Natural killer cell (primary cell): ENCODE measurements around the gene ALG1. TPM values are rescaled to one million over a fixed set of nuclear protein-coding genes. Genes with fewer than 3 reads are reported as not detected.
"Not testable (repeated sequence)": the region's sequence is repeated elsewhere in the genome, so short reads cannot be mapped to it uniquely, and the experiment has no call there.

Source experiments
- ATAC-seq, 3 donors: fragments of 150-1000 bp in 2 of 3; fragments of 200-7000 bp in 1 of 3; cut with Tn5 transposase; 1 replicate in 1 of 3; 2 replicates in 2 of 3; pipeline ENCODE4 v1.10.0; 2021; ENCODE audit warnings: mild to moderate bottlenecking in 2 of 3, moderate library complexity in 2 of 3
- DNase-seq, 2 donors: peaks; one replicate each; pipeline versions ENCODE4 v3.0.0 to v3.0.0-alpha.2; 2013 to 2021; ENCODE audit warnings: mixed read lengths in 1 of 2
- H3K27ac ChIP-seq: one replicate; pipeline ENCODE4 v1.5.1; 2013; ENCODE audit warnings: mild to moderate bottlenecking, low read length
- H3K27me3 ChIP-seq: one replicate; pipeline ENCODE4 v1.6.1; 2013; ENCODE audit warnings: low read length; ENCODE audit not compliant: control insufficient read depth, insufficient read depth
- H3K36me3 ChIP-seq: one replicate; pipeline ENCODE4 v1.6.1; 2013; ENCODE audit warnings: low read length; ENCODE audit not compliant: control insufficient read depth, insufficient read depth
- H3K4me1 ChIP-seq: one replicate; pipeline ENCODE4 v1.6.1; 2013; ENCODE audit warnings: low read length; ENCODE audit not compliant: control insufficient read depth, insufficient read depth
- H3K4me3 ChIP-seq: one replicate; pipeline ENCODE4 v1.5.1; 2013; ENCODE audit warnings: low read length
- H3K9me3 ChIP-seq: one replicate; pipeline ENCODE4 v1.6.1; 2013; ENCODE audit warnings: low read length; ENCODE audit not compliant: control insufficient read depth, insufficient read depth
- H3K27ac Mint-ChIP-seq, 2 donors: one replicate each; pipeline ENCODE4 v1.8.0; 2022; ENCODE audit warnings: mild to moderate bottlenecking in 2 of 2, mixed read lengths in 2 of 2, moderate library complexity in 1 of 2
- H3K27me3 Mint-ChIP-seq, 2 donors: one replicate each; pipeline ENCODE4 v1.8.0; 2022; ENCODE audit warnings: low read depth in 2 of 2, mixed read lengths in 2 of 2
- H3K36me3 Mint-ChIP-seq: one replicate; pipeline ENCODE4 v1.8.0; 2022; ENCODE audit warnings: mixed read lengths
- H3K4me1 Mint-ChIP-seq, 2 donors: one replicate each; pipeline ENCODE4 v1.8.0; 2022; ENCODE audit warnings: mixed read lengths in 2 of 2
- H3K4me3 Mint-ChIP-seq: one replicate; pipeline ENCODE4 v1.8.0; 2022; ENCODE audit warnings: mild to moderate bottlenecking, moderate library complexity, mixed read lengths
- H3K9me3 Mint-ChIP-seq, 2 donors: one replicate each; pipeline ENCODE4 v1.8.0; 2022; ENCODE audit warnings: mixed read lengths in 2 of 2
- CTCF ChIP-seq: fragments of 200-600 bp; IDR thresholded peaks from one replicate; pipeline ENCODE4 v1.8.0; 2022; ENCODE audit warnings: antibody characterized with exemption
- WGBS: methylation state at CpG from one replicate; pipeline ENCODE4 v1.1.7; 2013; ENCODE audit warnings: missing lambda C conversion rate; ENCODE audit not compliant: insufficient coverage; 5-methylcytosine and 5-hydroxymethylcytosine counted together
- intact Hi-C: fragments of 100-400 bp; cut with micrococcal nuclease; formaldehyde crosslinking; loops from one replicate; pipeline ENCODE4 v1.14.2; 2022
- total RNA-seq, 4 donors: library from RNA; stranded (reverse); fragments of 120-200 nt in 1 of 4; gene quantifications; one replicate each; pipeline versions ENCODE4 v1.2.3 to v1.2.4, GENCODE V29; 2013 to 2022

Gene ALG1
- total RNA-seq, 3 donors from 2014 or later (not counting 1 experiment from before 2014, with no cell fraction given) = 13.4 to 20.0 (median 17.4) TPM

GRCh38 chr16:5041600-5042133, 30.0 kb upstream of the ALG1 start:
- no peak overlapping the region for H3K4me3 ChIP-seq
- intact Hi-C loops = no loop called here
- no peak for TF ChIP-seq CTCF
- DNase-seq = no peak
- whole genome bisulfite sequencing = 82% methylated on average over 12 of the region's 12 CpGs
- H3K4me3 Mint-ChIP-seq = no peak overlapping the region
- no peak overlapping the region for H3K27ac Mint-ChIP-seq
- no peak for ATAC-seq
- no peaks in the 10 kb centered on the region for H3K27me3 ChIP-seq
- no peak overlapping the region for H3K27ac ChIP-seq
- H3K27me3 Mint-ChIP-seq = peaks cover 1 to 2% of the 10 kb centered on the region in 2 donors
- no peaks in the 10 kb centered on the region for H3K4me1 Mint-ChIP-seq
- no peaks in the 10 kb centered on the region for H3K9me3 Mint-ChIP-seq
- no peaks in the 10 kb centered on the region for H3K9me3 ChIP-seq
- no peaks in the 10 kb centered on the region for H3K4me1 ChIP-seq
- no peaks in the 10 kb centered on the region for H3K36me3 Mint-ChIP-seq
- no peaks in the 10 kb centered on the region for H3K36me3 ChIP-seq

DNA sequence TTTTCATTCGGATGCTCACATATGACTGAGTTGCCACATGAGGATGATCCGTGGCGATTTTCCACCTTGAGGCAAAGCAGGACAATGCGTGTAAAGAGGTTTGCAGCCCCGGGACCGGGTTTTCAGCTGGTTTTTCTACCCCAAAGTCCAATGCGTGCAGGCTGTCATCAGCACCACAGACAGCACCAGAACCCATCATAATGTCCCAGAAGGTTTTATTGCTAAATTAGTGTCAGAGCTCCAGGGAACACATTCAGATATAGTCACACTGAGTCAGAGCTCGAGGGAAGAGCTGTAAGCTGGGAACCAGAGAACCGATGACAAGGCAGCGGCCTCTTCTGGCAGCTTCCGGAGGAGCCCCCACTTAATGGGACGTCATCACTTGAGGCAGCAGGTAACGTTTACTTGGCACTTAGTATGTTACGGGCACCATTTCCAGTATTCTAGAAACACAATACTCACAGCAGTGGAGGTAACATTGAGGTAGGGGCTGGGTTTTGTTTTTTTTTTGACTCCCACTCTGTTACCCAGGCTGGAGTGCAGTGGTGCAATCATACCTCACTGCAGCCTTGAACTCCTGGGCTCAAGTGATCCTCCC, 29.0 kb upstream of the ALG1 start:
- DNase-seq = no peak
- Mint-ChIP-seq H3K27ac (no peak overlapping the region), H3K27me3 (peaks cover 6 to 9% of the 10 kb centered on the region in 2 donors), H3K36me3 (no peaks in the 10 kb centered on the region), H3K9me3 (no peaks in the 10 kb centered on the region), H3K4me1 (no peaks in the 10 kb centered on the region), H3K4me3 (no peak overlapping the region)
- H3K27me3 ChIP-seq = no peaks in the 10 kb centered on the region
- no peaks in the 10 kb centered on the region for H3K36me3 ChIP-seq
- no peaks in the 10 kb centered on the region for H3K4me1 ChIP-seq
- WGBS = 85% methylated on average over 13 of the region's 14 CpGs
- no peak for TF ChIP-seq CTCF
- intact Hi-C loops = no loop called here
- no peak overlapping the region for H3K27ac ChIP-seq
- ATAC-seq = no peak
- no peaks in the 10 kb centered on the region for H3K9me3 ChIP-seq
- no peak overlapping the region for H3K4me3 ChIP-seq

DNA sequence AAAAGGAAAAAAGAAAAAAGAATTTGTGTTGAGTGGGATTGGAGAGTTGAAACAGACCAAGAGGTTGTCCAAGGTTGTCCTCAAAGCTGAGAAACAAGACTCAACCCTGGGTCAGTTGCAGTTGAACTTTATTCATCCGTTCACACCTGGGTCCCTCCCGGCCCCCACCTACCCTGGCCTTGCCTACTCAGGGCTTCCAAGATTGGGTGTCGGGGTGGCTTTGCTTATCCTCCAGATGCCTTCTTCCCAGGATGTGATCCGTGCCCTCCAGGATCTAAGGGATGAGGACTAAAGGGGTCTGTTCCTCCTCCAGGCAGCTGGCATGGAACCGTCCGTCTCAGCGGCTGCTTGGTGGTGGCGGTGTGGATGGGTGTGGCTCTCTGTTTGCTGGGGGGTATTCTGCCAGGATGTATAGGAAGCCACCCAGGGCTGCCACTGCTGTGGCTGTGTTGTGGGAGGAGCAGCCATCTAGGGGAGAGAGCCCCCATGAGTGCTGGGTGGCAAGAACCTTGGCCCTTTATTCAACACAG, 27.6 kb upstream of the ALG1 start:
- TF ChIP-seq CTCF = no peak
- ATAC-seq (no peak), DNase-seq (no peak)
- Mint-ChIP-seq H3K27me3 (peaks cover 9% of the 10 kb centered on the region in 2 donors), H3K9me3 (no peaks in the 10 kb centered on the region), H3K4me1 (no peaks in the 10 kb centered on the region), H3K4me3 (no peak overlapping the region), H3K36me3 (no peaks in the 10 kb centered on the region), H3K27ac (no peak overlapping the region)
- Histone ChIP-seq H3K9me3 (no peaks in the 10 kb centered on the region), H3K36me3 (no peaks in the 10 kb centered on the region), H3K4me1 (no peaks in the 10 kb centered on the region), H3K27me3 (no peaks in the 10 kb centered on the region), H3K27ac (no peak overlapping the region), H3K4me3 (no peak overlapping the region)
- 89% methylated on average over 8 of the region's 8 CpGs for WGBS
- intact Hi-C loops = no loop called here

GRCh38 chr16:5044581-5044980, 27.1 kb upstream of the ALG1 start:
- H3K4me3 ChIP-seq, H3K36me3 Mint-ChIP-seq, H3K27ac Mint-ChIP-seq, H3K4me3 Mint-ChIP-seq, H3K4me1 Mint-ChIP-seq, H3K9me3 ChIP-seq, H3K27me3 Mint-ChIP-seq, DNase-seq, H3K27me3 ChIP-seq, H3K36me3 ChIP-seq, intact Hi-C loops, H3K9me3 Mint-ChIP-seq, H3K4me1 ChIP-seq, H3K27ac ChIP-seq, ATAC-seq: not testable (repeated sequence)
- WGBS = 92% methylated on average over 11 of the region's 11 CpGs
